ENCODE results near the gene MRGPRF. TPM values are rescaled to one million over a fixed set of nuclear protein-coding genes. Genes with fewer than 3 reads are reported as not detected.

Gene MRGPRF
- total RNA-seq, 2 donors from 2014 or later = 10.8 to 17.6 TPM

- Histone ChIP-seq H3K36me3 (no peaks in the 10 kb centered on the region), H3K27ac (no peak overlapping the region), H3K27me3 (no peaks in the 10 kb centered on the region), H3K4me1 (peaks cover 0 to 6% of the 10 kb centered on the region in 2 donors), H3K9me3 (no peaks in the 10 kb centered on the region), H3K4me3 (no peak overlapping the region)
- DNase-seq (ENCODE audit: low spot score) = no peak
- TF ChIP-seq CTCF (IDR thresholded peaks at IDR 0.05) = no peak
Observed at GRCh38 chr11:69033431-69033830, 20.4 kb upstream of the MRGPRF start.

- no peak for TF ChIP-seq CTCF (IDR thresholded peaks at IDR 0.05)
- peaks cover 0 to 6% of the 10 kb centered on the region in 2 donors for H3K4me1 ChIP-seq
- H3K4me3 ChIP-seq = no peak overlapping the region
- no peaks in the 10 kb centered on the region for H3K9me3 ChIP-seq
- H3K27me3 ChIP-seq = no peaks in the 10 kb centered on the region
- no peak for DNase-seq (ENCODE audit: low spot score)
- no peaks in the 10 kb centered on the region for H3K36me3 ChIP-seq
- no peak overlapping the region for H3K27ac ChIP-seq
Observed at GRCh38 chr11:69032833-69033232, 19.8 kb upstream of the MRGPRF start.

- H3K27me3 ChIP-seq = no peaks in the 10 kb centered on the region
Observed at GRCh38 chr11:69030301-69030700, 17.3 kb upstream of the MRGPRF start.

GRCh38 chr11:69027704-69028372, 14.8 kb upstream of the MRGPRF start:
- H3K9me3 ChIP-seq = no peaks in the 10 kb centered on the region
- no peak for DNase-seq (ENCODE audit: low spot score)
- no peak overlapping the region for H3K4me3 ChIP-seq
- H3K27ac ChIP-seq = no peak overlapping the region
- H3K27me3 ChIP-seq = no peaks in the 10 kb centered on the region
- no peaks in the 10 kb centered on the region for H3K4me1 ChIP-seq
- H3K36me3 ChIP-seq = no peaks in the 10 kb centered on the region
- no peak for TF ChIP-seq CTCF (IDR thresholded peaks at IDR 0.05)

More at GRCh38 chr11:69030301-69030700, 17.3 kb upstream of the MRGPRF start:
- Histone ChIP-seq H3K27ac (no peak overlapping the region), H3K36me3 (no peaks in the 10 kb centered on the region), H3K9me3 (no peaks in the 10 kb centered on the region), H3K4me1 (no peaks in the 10 kb centered on the region), H3K4me3 (no peak overlapping the region)
- no peak for TF ChIP-seq CTCF (IDR thresholded peaks at IDR 0.05)
- no peak for DNase-seq (ENCODE audit: low spot score)

- Histone ChIP-seq H3K9me3 (no peaks in the 10 kb centered on the region), H3K36me3 (no peaks in the 10 kb centered on the region), H3K4me3 (no peak overlapping the region), H3K27me3 (no peaks in the 10 kb centered on the region), H3K4me1 (no peaks in the 10 kb centered on the region), H3K27ac (no peak overlapping the region)
- DNase-seq (ENCODE audit: low spot score) = no peak
- no peak for TF ChIP-seq CTCF (IDR thresholded peaks at IDR 0.05)
Observed at GRCh38 chr11:69024509-69024908, 11.5 kb upstream of the MRGPRF start.

GRCh38 chr11:69022260-69022659, 9.2 kb upstream of the MRGPRF start:
- Histone ChIP-seq H3K36me3 (no peaks in the 10 kb centered on the region), H3K4me1 (no peaks in the 10 kb centered on the region), H3K4me3 (no peak overlapping the region), H3K27ac (no peak overlapping the region), H3K27me3 (no peaks in the 10 kb centered on the region), H3K9me3 (no peaks in the 10 kb centered on the region)
- no peak for DNase-seq (ENCODE audit: low spot score)
- no peak for TF ChIP-seq CTCF (IDR thresholded peaks at IDR 0.05)

Measured in right atrium auricular region (tissue), 2 donors.